GM18907 (cell line): ENCODE data around the gene PRKG1.
"Not testable (repeated sequence)": the region's sequence is repeated elsewhere in the genome, so short reads cannot be mapped to it uniquely, and the experiment has no call there.

ENCODE experiments used
- ATAC-seq: cut with Tn5 transposase; IDR thresholded peaks from one replicate; pipeline ENCODE4 v1.9.1; 2021; ENCODE audit warnings: mild to moderate bottlenecking, moderate library complexity; ENCODE audit not compliant: unreplicated experiment

PRKG1 gene

GRCh38 chr10:51672039-51672535, 597.8 kb downstream of the PRKG1 start:
- ATAC-seq: no peak

- no peak for ATAC-seq
Measured at GRCh38 chr10:51675088-51675487, 600.8 kb downstream of the PRKG1 start.

GRCh38 chr10:51679841-51680240, 605.6 kb downstream of the PRKG1 start:
- ATAC-seq: no peak

GRCh38 chr10:51683031-51683691, 608.9 kb downstream of the PRKG1 start:
- no peak for ATAC-seq

GRCh38 chr10:51685768-51686167, 611.5 kb downstream of the PRKG1 start:
- ATAC-seq: no peak

- ATAC-seq: no peak
Measured at GRCh38 chr10:51687296-51687695, 613.0 kb downstream of the PRKG1 start.

- not testable (repeated sequence) for ATAC-seq
Measured at GRCh38 chr10:51688826-51689225, 614.5 kb downstream of the PRKG1 start.

GRCh38 chr10:51689536-51689935, 615.2 kb downstream of the PRKG1 start:
- no peak for ATAC-seq

GRCh38 chr10:51691135-51691534, 616.8 kb downstream of the PRKG1 start:
- ATAC-seq: no peak

- no peak for ATAC-seq
Measured at GRCh38 chr10:51694086-51694768, 619.9 kb downstream of the PRKG1 start.

- ATAC-seq: no peak
Measured at GRCh38 chr10:51696251-51696650, 622.0 kb downstream of the PRKG1 start.

GRCh38 chr10:51698473-51699063, 624.3 kb downstream of the PRKG1 start:
- no peak for ATAC-seq

GRCh38 chr10:51699145-51699474, 624.8 kb downstream of the PRKG1 start:
- ATAC-seq: peak; percentile 38

- peak; percentile 93 for ATAC-seq
Measured at GRCh38 chr10:51699475-51700227, 625.4 kb downstream of the PRKG1 start, which contains the start of gene CSTF2T. TSS of gene CSTF2T (minus strand) at chr10:51699595. CDS start at chr10:51699549, 46 bp downstream.

- ATAC-seq: no peak
Measured at GRCh38 chr10:51700228-51700817, 626.0 kb downstream of the PRKG1 start.

- ATAC-seq: no peak
Measured at GRCh38 chr10:51705774-51706173, 631.5 kb downstream of the PRKG1 start.

- ATAC-seq: no peak
Measured at GRCh38 chr10:51706225-51706624, 631.9 kb downstream of the PRKG1 start.

GRCh38 chr10:51707392-51707791, 633.1 kb downstream of the PRKG1 start:
- no peak for ATAC-seq

- no peak for ATAC-seq
Measured at GRCh38 chr10:51707821-51708424, 633.6 kb downstream of the PRKG1 start.

GRCh38 chr10:51708609-51709008, 634.3 kb downstream of the PRKG1 start:
- ATAC-seq: no peak
